Measurements from ENCODE around the gene IAH1.
A peak's percentile ranks its signal among the peaks of the same experiment; 100 is the strongest.
"Not testable (repeated sequence)": the region's sequence is repeated elsewhere in the genome, so short reads cannot be mapped to it uniquely, and the experiment has no call there.

IAH1 gene

DNA sequence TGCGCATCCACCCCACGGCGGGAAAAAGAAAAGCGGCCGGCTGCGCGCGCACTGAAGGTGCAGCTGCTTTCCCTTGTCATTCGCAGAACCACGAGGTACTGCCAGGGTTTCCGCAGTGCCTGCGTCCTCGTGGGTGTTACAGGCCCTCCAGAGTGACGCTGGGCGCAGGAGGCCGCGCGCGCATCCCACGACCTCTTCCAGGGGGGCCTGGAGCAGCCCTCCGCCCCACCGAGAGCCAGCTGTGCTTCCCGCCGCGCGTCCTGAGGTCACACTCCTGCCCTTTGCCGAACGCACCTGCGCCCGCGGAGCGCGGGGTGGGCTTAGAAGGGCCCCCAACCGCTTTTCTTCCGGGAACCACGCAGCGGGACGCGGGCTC, 378 bp upstream of the IAH1 start:
- DNase-seq: peak; percentile 75

DNA sequence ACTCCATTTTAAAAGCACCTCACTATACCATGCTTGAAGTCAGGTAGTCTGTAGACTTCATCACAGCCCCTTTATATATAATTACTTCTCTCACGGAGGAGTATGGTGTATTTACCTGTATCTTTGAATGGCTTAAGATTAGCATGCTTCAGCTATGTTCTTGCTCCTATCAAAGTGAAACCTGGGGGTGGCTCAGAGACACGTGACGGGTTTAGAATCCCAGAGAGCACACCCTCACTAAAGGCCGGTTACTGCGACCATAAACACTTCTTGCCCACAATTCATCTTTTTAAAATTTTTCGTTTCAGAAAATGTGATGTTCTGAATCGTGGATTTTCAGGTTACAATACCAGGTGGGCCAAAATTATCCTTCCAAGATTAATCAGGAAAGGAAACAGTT, 3.6 kb downstream of the IAH1 start:
- no peak for DNase-seq

DNA sequence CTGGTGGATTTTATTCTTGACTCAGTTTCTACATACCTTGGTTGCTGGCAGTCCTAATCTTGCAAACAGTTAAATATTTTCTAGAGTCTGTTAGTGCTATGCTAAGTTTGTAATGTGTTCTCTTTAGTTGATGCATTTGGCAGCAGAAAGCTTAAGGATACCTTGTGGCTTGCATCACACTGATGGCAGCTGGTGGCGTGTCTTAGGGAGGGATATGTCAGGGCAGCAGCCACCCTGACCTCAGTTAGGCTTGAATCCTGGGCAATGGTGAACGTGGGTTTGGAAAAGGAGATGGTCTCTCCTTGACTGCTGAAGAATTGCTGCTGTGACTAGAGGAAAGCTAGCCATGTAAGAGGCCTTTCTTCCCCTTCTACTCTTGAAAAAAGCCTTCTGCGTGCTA, 4.2 kb downstream of the IAH1 start:
- DNase-seq: no peak

DNA sequence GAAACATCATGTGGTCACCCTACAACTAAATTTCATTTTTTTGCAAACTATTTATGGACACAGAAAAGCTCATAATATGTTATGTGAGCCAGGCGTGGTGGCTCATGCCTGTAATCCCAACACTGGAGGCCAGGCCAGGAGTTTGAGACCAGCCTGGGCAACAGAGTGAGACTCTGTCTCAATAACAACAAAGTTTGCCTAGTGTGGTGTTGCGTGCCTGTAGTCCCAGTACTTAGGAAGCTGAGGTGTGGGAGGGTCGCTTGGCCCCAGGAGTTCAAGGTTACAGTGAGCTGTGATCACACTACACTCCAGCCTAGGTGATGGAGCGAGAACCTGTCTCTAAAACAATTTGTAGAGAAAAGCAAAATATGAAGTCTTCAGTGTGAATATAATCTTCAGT, 5.8 kb downstream of the IAH1 start:
- no peak for DNase-seq

DNA sequence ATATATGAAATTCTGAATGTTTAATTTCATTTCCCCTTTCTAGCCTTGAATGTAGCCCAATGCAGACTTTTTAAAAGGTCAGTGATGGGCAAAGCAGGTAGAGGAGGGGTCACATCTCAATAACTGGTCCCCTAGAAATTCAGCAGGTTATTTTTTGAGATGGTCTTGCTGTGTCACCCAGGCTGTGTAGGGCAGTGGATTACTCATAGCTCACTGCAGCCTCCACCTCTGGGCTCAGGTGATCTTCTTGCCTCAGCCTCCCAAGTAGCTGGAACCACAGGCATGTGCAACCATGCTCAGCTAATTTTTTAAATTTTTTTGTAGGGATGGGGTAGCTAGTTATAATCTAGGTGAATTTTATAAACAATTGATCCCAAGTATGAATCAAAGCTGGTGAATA, 8.8 kb downstream of the IAH1 start:
- DNase-seq: no peak

DNA sequence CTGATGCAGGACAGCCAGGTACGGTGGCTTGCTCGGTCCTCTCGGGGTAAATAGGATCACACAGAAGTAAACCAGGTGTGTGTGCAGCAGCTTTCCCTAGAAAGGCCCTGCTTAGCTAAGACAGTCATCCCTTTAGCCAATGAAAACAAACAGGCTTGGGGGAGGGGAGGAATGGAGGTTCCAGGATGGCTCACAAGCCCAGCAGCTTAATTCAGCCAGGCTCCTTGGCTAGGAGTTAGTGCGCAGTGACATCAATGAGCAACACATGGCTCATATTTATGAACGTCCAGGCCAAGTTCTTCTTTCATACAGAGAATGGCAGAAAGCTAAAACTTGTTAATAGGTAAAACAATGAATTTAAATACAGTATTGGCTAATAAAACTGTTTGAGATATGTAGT, 10.2 kb downstream of the IAH1 start:
- no peak for DNase-seq

DNA sequence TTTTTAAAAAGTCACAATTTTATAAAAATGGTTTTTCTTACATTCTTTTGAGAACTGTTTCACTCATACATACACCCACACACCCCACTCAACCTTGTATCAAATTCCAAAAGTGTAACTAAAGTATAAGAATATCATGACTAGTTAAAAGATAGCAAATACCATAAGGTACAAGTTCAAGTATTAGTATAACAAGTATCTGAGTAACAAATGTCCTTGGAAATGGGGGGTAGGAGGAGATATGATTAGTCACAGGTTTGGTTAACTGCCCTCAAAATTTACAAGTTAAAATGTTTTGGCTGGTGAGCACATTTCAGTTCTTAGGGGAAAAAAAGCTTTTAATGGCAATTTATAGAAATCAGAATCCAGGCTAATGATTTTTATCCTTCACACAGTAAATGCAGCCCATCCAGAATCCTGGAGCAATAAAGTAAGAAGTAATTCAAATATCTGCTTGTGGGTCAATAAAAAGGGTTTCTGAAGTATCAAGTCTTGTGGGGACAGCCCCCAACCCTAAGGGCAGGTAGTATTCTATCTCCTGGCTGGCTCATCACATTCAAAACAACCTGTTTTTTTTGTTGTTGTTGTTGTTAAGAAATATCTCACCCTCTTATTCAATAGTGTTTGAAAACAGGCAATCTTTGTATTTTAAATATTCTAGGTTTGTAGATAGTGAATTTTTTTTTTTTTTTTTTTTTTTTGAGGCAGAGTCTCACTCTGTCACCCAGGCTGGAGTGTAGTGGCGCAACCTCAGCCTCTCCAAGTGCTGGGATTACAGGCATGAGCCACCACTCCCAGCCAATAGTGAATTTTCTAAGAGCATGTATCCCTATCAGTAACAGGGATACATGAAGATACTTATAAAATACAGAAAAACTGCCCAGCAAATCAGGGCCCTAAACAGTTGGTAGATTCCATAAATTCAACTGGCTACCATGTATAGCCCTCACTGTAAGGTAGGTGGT, 14.5 kb downstream of the IAH1 start:
- no peak for DNase-seq

DNA sequence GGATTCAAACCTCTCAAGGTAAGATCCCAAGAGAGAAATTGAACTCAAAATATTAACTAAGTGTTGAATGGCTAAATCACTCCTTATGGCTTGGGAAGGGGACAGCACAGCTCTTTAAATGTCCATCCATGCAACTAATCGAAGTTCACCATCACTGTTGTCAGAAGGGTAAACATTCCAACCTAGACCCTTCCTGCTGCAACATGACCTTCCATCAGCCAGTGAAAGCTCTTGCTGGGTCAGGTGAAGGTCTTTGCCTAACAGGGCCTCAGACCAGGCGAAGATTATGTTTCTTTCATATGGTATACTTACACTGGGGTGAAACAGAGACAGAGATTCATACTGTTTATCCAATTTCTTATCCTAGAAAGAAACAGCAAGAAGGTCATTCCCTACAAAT, 16.4 kb downstream of the IAH1 start:
- no peak for DNase-seq

DNA sequence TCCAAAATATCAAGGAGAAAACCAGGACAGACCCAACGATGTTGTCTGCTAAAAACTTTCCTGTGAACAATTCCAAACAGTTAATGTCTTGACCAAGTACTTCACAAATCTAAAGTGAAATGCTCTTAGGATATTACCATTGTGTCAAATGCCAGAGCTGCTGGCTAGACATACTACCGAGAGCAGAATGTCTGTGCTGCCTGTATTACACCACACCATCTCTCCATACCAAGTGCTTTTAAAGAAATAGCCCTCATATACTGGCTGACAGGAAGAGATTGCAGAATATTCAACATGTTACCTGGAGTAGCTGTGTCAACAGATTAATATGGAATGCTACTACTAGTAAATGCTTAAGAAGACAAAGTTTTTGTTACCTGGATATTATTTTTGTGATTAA, 18.6 kb downstream of the IAH1 start:
- DNase-seq: no peak

DNA sequence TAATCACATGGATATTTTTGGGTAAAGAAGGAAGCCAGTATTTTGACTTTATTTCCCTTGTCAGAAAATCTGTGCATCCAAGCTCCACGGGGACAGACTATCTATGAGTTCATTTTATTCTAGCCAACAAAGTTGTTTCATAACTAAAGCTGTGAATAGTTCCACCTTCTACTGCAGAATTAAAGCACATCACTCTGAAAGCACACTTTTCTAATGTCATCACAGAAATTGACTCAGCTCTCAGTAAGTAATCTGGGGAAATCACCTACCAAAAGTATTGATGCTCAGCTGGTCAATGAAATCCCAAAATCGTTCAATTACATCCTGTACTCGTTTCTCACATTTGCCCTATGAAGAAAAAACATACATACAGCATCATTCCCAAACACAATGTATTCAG, 19.1 kb downstream of the IAH1 start:
- no peak for DNase-seq

DNA sequence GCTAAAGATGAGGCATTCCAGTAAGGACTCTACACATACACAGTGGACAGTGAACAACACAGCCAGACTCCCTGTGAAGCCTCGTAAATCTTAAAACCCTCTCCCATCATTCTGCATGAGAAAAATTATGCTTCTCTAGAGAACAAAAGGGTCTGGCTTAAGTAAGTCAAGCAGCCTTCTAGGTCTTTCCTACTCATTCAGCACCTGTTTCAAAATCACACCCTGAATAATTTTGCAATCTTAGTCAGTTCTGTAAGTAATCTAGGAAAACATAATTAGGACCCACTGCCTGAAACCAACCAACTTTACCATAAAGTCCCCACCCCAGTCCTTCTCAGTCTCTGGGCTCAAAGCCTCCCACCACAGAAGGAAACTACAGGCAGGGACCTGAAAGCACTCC, 19.7 kb downstream of the IAH1 start:
- no peak for DNase-seq

DNA sequence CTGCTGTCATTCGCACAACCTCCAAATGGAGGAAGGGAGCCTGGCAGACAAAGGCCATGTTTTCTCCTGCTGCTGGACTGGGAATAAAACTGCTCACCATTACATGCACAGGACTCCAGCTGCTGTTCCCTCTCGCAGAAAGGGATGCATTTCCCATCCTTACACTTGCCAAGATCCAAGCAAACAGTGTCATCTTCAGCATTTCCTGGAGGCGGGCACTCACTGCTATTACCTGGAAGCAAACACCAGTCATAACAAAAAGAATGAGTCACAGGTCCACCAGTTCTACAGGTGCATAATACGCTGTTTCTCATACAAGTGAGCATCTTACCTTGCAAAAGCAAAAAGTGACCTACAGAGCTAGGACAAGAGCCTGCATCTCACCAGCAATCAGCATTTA, 22.7 kb downstream of the IAH1 start:
- no peak for DNase-seq

DNA sequence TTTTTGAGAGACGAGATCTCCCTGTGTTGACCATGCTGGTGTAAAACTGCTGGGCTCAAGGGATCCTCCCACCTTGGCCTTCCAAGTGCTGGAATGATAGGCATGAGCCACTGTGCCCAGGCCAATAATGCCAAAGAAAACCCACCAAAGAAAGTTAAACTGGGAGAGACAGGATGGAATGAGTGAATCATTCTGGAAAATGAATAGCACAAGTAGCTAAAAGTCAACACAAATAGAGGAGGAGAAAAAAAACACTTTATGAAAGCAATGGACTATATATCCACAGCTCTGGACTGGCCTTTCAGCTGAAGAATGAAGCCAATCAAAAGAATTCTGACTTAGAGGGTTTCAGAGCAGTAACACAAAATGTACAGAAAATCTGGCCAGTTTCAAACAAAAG, 23.9 kb downstream of the IAH1 start:
- DNase-seq: no peak

DNA sequence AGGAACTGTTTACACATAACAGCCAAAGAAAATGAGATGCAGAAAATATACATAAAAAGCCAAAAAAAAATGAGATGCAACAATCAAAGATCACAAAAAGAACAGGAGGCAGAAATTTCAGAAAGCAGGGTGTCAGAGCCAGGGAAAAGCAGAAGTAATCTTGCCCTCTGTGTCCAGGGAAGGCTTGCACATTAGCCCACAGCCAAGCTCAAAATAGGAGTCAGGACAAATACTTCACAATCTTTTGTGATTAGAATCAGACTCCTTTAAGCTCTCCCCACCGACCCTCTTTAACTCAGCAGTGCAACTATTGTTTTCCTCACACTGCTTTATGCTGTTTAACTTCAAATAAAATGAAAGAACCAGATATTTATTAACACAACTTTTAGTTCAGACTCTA, 34.6 kb downstream of the IAH1 start:
- no peak for DNase-seq

DNA sequence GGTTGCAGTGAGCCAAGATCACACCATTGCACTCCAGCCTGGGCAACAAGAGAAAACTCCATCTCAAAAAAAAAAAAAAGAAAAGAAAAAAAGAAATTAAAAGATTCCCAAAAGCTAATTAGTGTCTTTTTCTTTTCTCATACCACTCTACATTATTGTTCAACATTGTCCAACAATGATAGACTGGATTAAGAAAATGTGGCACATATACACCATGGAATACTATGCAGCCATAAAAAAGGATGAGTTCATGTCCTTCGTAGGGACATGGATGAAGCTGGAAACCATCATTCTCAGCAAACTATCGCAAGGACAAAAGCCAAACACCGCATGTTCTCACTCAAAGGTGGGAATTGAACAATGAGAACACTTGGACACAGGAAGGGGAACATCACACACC, 39.6 kb downstream of the IAH1 start:
- DNase-seq: not testable (repeated sequence)

DNA sequence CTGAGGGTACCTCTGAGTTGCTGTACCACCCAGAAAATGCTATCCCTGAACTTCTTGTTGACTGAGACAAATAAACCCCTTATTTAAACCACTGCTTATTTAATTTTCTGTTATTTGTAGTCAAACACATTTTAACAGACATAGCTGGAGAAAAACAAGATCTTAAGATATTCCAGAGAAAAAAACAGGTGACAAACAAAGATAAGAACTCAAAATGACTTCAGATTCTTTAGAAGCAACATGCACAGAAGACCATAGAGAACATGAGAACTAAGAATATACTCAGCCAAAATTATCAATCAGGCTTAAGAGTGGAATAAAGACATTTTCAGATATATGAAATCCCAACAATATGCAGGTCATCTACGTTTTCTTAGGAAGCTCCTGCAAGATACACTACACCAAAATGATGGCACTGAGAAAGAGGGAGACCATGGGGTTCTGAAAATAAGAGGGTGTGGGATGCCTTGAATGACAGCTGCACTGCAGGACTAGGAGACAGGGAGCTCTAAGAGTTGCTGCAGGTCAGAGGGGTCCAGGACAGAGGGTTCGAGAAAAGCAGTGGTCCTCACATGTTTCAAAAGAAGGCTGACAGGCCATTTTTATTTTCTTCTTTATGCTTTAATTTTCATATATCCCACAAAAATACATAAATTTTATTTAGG, 42.9 kb downstream of the IAH1 start:
- no peak for DNase-seq

DNA sequence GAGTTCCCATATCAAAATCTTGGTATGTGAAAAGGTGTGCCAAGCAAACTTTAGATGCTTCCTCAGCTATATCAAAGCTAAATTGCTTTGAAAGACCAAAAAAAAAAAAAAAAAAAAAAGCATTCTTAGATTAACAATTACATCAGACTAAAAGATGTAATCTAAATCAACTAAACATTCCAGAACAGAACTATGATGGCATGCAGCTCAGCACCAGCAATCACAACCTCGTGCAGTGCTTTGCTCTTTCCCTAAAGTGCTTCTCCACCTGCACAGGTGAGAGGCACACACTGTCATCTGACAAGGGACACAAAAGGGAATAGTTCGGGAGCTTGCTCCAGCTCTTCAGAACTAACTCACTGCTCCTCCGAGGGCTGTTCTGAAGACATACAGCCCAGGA, 43.8 kb downstream of the IAH1 start:
- DNase-seq: no peak

DNA sequence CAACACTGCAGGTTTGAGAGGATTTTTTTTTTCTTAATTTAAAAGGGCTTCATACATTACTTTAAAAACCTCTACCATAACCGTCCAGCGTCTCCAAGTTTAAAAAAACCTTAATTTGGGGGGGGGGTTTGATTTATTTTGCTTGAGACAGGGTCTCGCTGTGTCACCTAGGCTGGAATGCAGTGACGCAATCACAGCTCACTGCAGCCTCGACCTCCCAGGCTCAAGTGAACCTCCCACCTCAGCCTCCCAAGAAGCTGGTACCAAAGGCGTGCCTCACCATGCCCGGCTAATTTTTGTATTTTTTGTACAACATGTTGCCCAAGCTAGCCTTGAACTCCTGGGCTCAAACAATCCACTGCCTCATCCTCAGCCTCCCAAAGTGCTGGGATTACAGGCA, 44.4 kb downstream of the IAH1 start:
- no peak for DNase-seq

DNA sequence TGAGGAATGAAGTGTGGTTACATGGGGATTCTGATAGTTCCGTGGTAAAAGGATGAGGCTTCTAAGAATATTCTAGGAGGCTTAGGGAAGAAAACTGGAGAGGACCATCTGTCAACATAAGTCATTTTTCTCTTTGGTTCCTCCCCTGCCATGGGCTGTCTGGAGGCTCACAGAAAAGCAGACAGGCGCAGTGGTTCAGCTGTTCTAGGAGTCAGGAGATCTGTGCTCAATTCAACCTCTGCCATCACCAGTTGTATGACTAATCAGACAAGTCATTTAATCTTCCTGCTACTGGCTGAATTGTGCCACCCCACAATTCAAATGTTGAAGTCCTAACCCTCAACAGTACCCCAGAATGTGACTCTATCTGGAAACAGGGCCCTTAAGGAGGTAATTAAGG, 44.9 kb downstream of the IAH1 start:
- no peak for DNase-seq

DNA sequence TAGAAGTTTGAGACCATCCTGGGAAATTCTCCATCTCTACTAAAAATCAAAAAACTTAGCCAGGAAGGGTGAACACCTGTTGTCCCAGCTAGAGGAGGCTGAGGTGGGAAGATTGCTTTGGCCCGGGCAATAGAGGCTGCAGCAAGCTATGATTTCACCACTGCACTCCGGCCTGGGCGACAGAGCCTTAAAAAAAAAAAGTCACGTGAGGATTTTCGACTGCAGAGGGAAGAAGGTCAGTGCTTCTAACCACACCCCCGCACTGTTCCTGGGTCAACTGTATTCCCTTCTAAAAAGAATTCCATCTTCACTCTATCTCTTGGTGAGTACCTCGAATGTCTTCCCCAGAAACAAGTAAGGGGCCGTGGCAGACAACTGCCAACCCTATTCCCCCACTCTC, 49.9 kb downstream of the IAH1 start:
- DNase-seq: no peak

DNA sequence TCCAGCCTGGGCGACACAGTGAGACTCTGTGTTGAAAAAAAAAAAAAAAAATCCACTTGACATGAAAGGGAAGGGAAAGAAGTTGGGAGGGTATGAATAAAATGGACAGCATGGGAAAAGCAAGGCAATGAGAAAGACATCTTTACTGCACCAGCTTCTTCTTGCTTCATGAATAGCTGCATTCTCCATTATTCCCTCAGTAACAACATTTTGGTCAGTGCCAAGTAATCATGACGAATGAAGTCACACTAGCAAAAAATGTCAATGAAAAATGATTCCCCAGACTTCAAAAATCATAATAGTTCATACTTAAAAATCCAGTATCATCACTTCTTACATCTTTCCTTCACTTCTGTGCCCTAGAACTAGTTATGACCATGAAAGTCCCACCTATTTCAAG, 50.9 kb downstream of the IAH1 start:
- no peak for DNase-seq

DNA sequence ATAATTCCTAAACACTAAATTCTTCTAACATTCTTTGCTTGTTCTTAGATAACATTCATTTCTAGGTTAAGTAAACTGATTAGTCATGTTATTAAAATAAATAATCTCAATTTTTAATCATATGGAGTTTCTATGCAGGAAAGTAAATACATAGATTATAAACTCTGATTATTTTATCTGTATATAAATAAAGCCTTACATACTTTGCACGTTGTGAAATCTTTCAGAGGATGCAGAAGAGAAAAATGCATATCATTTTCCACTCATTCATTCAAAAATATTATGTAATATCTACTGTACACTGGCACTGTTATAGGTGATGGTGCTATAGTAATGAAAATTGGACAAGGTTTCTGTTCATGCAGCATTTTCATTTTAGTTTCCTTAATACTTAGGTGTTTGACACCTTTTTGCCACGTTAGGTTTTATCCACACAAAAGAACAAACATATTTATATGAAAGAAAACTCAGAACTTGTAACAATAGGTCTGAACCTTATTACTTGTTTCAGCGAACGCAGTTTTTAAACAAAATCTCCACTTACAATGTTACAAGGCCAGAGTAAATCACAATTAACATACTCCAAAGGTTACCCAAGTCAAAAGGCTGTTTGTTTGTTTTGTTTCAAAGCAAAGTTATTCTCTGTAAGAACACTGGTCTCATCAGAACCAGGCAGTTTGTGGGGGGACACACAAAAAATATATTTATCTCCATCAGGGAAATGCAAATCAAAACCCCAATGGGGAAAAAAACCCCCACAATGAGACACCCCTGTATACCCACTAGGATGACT, 53.8 kb downstream of the IAH1 start:
- DNase-seq: no peak

DNA sequence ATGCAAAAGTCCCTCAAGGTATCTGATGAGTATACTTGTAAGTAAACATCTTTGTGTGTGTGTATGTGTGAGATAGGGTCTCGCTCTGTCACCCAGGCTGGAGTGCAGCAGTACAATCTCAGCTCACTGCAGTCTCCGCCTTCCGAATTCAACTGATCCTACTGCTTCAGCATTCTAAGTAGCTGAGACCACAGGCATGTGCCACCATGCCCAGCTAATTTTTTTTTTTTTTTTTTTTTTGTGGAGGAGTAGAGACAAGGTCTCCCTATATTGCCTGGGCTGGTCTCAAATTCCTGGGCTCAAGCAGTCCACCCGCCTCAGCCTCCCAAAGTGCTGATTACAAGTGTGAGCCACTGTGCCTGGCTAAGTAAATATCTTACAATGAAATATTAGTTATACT, 58.1 kb downstream of the IAH1 start:
- no peak for DNase-seq

DNA sequence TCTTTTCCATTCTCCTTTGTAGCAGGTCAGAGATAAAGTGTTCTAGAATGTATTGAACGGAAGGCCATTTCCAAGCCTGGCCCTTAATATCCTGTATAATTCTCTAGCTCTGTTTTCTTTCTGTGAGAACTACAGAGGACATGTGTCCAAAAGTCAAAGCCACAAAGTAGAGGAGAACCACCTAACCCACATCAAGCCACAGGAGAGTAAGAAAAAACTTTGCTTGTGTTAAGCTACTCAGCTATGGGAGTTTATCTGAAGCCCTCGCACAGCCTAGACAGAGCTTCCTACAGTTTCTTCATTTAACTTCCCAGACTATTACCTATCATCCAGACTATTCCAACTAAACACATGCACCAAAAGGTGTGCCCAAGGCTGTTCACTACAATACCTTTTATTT, 59.3 kb downstream of the IAH1 start:
- DNase-seq: no peak
